ENCODE measurements around the gene SLC38A11.

SLC38A11 gene

GRCh38 chr2:164969909-164970690 lies 14.8 kb upstream of the SLC38A11 start:
- DNase-seq (ENCODE audit: low spot score) = no peak

- DNase-seq (ENCODE audit: low spot score) = peak; percentile 23
Measured at GRCh38 chr2:164967781-164968228, 12.5 kb upstream of the SLC38A11 start.

GRCh38 chr2:164967361-164967760 lies 12.0 kb upstream of the SLC38A11 start:
- no peak for DNase-seq (ENCODE audit: low spot score)

GRCh38 chr2:164964700-164965099 lies 9.4 kb upstream of the SLC38A11 start:
- DNase-seq (ENCODE audit: low spot score) = no peak

- no peak for DNase-seq (ENCODE audit: low spot score)
Measured at GRCh38 chr2:164960159-164960558, 4.8 kb upstream of the SLC38A11 start.

GRCh38 chr2:164954186-164954585 lies 1.1 kb downstream of the SLC38A11 start:
- no peak for DNase-seq (ENCODE audit: low spot score)

- no peak for DNase-seq (ENCODE audit: low spot score)
Measured at GRCh38 chr2:164953279-164953678, 2.0 kb downstream of the SLC38A11 start.

GRCh38 chr2:164952057-164952702 lies 3.1 kb downstream of the SLC38A11 start:
- DNase-seq (ENCODE audit: low spot score) = no peak

- DNase-seq (ENCODE audit: low spot score) = no peak
Measured at GRCh38 chr2:164948540-164948939, 6.8 kb downstream of the SLC38A11 start.

GRCh38 chr2:164947281-164947680 lies 8.0 kb downstream of the SLC38A11 start:
- no peak for DNase-seq (ENCODE audit: low spot score)

- DNase-seq (ENCODE audit: low spot score) = no peak
Measured at GRCh38 chr2:164943289-164943688, 12.0 kb downstream of the SLC38A11 start.

- no peak for DNase-seq (ENCODE audit: low spot score)
Measured at GRCh38 chr2:164937864-164938401, 17.4 kb downstream of the SLC38A11 start.

GRCh38 chr2:164935118-164936101 lies 19.9 kb downstream of the SLC38A11 start:
- no peak for DNase-seq (ENCODE audit: low spot score)

- DNase-seq (ENCODE audit: low spot score) = no peak
Measured at GRCh38 chr2:164934401-164935117, 20.8 kb downstream of the SLC38A11 start.

- DNase-seq (ENCODE audit: low spot score) = no peak
Measured at GRCh38 chr2:164933671-164934189, 21.6 kb downstream of the SLC38A11 start.

- DNase-seq (ENCODE audit: low spot score) = no peak
Measured at GRCh38 chr2:164932377-164932776, 22.9 kb downstream of the SLC38A11 start.

GRCh38 chr2:164928101-164928673 lies 27.1 kb downstream of the SLC38A11 start:
- no peak for DNase-seq (ENCODE audit: low spot score)

- no peak for DNase-seq (ENCODE audit: low spot score)
Measured at GRCh38 chr2:164922134-164922533, 33.2 kb downstream of the SLC38A11 start.

- DNase-seq (ENCODE audit: low spot score) = no peak
Measured at GRCh38 chr2:164920430-164920829, 34.9 kb downstream of the SLC38A11 start.

- peak; percentile 28 for DNase-seq (ENCODE audit: low spot score)
Measured at GRCh38 chr2:164917296-164917903, 37.9 kb downstream of the SLC38A11 start.
